ENCODE results near the gene COX4I2. TPM values are rescaled to one million over a fixed set of nuclear protein-coding genes. Genes with fewer than 3 reads are reported as not detected.

Gene COX4I2
- total RNA-seq, 2 donors from 2014 or later: 0.41 to 3.6 TPM

- peak overlapping the region; percentile 35 to 78 for H3K27ac ChIP-seq
Observed at GRCh38 chr20:31678389-31679356, 41.0 kb downstream of the COX4I2 start.

GRCh38 chr20:31679357-31680285 is 41.9 kb downstream of the COX4I2 start:
- no peak overlapping the region for H3K4me3 ChIP-seq
- no peaks in the 10 kb centered on the region for H3K27me3 ChIP-seq (replicated peaks; ENCODE audit: insufficient read depth)
- intact Hi-C loops (cut with DNase I): no loop called here
- H3K9me3 ChIP-seq: no peaks in the 10 kb centered on the region
- H3K4me1 ChIP-seq (replicated peaks): peaks cover 30% of the 10 kb centered on the region
- WGBS: 78% methylated on average over 9 of the region's 9 CpGs
- peak; percentile 32 for DNase-seq (ENCODE audit: low spot score)
- peak overlapping the region; percentile 55 to 78 for H3K27ac ChIP-seq
- H3K36me3 ChIP-seq: no peaks in the 10 kb centered on the region
- TF ChIP-seq POLR2A (IDR thresholded peaks at IDR 0.05) (no peak), POLR2AphosphoS5 (IDR thresholded peaks at IDR 0.05) (peak; percentile 74)

More at GRCh38 chr20:31678389-31679356, 41.0 kb downstream of the COX4I2 start:
- Histone ChIP-seq H3K4me1 (replicated peaks) (peaks cover 30% of the 10 kb centered on the region), H3K4me3 (no peak overlapping the region), H3K9me3 (no peaks in the 10 kb centered on the region), H3K36me3 (no peaks in the 10 kb centered on the region), H3K27me3 (replicated peaks; ENCODE audit: insufficient read depth) (no peaks in the 10 kb centered on the region)
- WGBS: 57% methylated on average over 9 of the region's 9 CpGs
- intact Hi-C loops (cut with DNase I): no loop called here
- no peak for DNase-seq (ENCODE audit: low spot score)
- TF ChIP-seq POLR2A (IDR thresholded peaks at IDR 0.05) (no peak), CTCF (IDR thresholded peaks at IDR 0.05) (no peak), POLR2AphosphoS5 (IDR thresholded peaks at IDR 0.05) (no peak)

- TF ChIP-seq CTCF (IDR thresholded peaks at IDR 0.05) (no peak), POLR2A (IDR thresholded peaks at IDR 0.05) (no peak), POLR2AphosphoS5 (IDR thresholded peaks at IDR 0.05) (no peak)
- Histone ChIP-seq H3K9me3 (no peaks in the 10 kb centered on the region), H3K4me1 (replicated peaks) (peaks cover 24% of the 10 kb centered on the region), H3K4me3 (no peak overlapping the region), H3K27me3 (replicated peaks; ENCODE audit: insufficient read depth) (no peaks in the 10 kb centered on the region), H3K27ac (peak overlapping the region; percentile 55 to 78), H3K36me3 (no peaks in the 10 kb centered on the region)
- intact Hi-C loops (cut with DNase I): no loop called here
- DNase-seq (ENCODE audit: low spot score): no peak
- WGBS: 62% methylated on average over 7 of the region's 7 CpGs
Observed at GRCh38 chr20:31680286-31681127, 42.8 kb downstream of the COX4I2 start.

GRCh38 chr20:31681128-31681727 is 43.5 kb downstream of the COX4I2 start:
- no peak for DNase-seq (ENCODE audit: low spot score)
- no peaks in the 10 kb centered on the region for H3K36me3 ChIP-seq
- no peak for TF ChIP-seq POLR2A (IDR thresholded peaks at IDR 0.05)
- no peak for TF ChIP-seq CTCF (IDR thresholded peaks at IDR 0.05)
- TF ChIP-seq POLR2AphosphoS5 (IDR thresholded peaks at IDR 0.05): no peak
- WGBS: 95% methylated on average over 7 of the region's 7 CpGs
- intact Hi-C loops (cut with DNase I): no loop called here
- H3K4me1 ChIP-seq (replicated peaks): peaks cover 21% of the 10 kb centered on the region
- H3K9me3 ChIP-seq: no peaks in the 10 kb centered on the region
- peak overlapping the region; percentile 55 to 78 for H3K27ac ChIP-seq
- H3K27me3 ChIP-seq (replicated peaks; ENCODE audit: insufficient read depth): no peaks in the 10 kb centered on the region
- no peak overlapping the region for H3K4me3 ChIP-seq
